Stimulated activated CD4-positive, alpha-beta T cell treated with anti-CD3 and anti-CD28 coated beads, Interleukin-15, amount 100 ng/mL, for 1 hour (primary cell): Measurements from ENCODE around the gene TUBB4A.

ENCODE experiments used
- DNase-seq, 2 donors: peaks; one replicate each; pipeline ENCODE4 v3.0.0-alpha.2; 2020; ENCODE audit warnings: low read depth in 1 of 2, low spot score in 1 of 2

Gene TUBB4A

DNA sequence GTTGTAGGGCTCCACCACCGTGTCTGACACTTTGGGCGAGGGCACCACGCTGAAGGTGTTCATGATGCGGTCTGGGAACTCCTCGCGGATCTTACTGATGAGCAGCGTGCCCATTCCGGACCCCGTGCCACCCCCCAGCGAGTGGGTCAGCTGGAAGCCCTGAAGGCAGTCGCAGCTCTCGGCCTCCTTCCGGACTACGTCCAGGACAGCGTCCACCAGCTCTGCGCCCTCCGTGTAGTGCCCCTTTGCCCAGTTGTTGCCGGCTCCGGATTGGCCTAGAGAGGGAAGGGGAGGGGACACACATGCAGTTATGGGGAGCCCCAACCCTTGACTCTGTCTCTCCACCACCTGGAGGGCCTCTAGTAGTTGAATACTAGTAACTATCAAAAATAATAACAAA is 6.2 kb downstream of the TUBB4A start:
- DNase-seq = no peak

GRCh38 chr19:6494438-6495036 is 7.6 kb downstream of the TUBB4A start:
- no peak for DNase-seq

DNA sequence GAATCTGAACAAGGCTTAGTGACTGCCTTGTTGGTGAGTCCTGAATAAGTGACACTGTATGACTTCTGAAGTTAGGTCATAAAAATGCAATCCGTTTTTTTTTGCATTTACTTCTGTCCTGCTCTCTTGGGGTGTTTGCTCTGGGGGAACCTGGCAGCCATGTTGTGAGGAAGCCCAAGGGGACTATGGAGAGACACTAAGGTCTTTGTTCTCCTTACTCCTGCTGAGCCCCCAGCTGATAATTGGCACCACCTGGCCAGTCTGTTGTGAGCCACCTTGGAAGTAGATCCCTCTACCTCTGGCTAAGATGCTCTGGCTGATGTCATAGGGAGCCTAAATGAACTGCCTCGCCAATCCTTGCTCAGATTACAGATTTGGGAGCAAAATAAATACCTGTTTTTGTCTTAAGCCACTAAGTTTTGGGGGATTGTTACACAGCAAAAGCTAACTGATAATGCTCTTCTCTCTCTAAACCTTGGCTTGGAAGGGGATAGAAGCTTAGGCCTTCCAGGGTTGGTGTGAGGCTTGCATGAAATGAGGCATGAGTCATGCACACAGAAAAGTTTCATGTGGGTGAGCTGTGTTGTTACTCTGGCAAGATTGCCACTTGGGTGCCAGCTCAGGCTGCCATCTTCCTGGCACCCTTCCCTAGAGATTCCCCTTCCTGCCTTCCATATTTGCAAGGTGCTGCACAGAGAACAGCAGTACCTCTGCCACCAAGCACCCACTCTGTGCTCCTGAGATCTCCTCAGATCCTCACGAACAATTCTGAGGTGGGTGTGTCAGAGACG is 10.1 kb downstream of the TUBB4A start:
- DNase-seq = no peak

- DNase-seq = no peak
Observed at GRCh38 chr19:6490134-6490533, 12.0 kb downstream of the TUBB4A start.

DNA sequence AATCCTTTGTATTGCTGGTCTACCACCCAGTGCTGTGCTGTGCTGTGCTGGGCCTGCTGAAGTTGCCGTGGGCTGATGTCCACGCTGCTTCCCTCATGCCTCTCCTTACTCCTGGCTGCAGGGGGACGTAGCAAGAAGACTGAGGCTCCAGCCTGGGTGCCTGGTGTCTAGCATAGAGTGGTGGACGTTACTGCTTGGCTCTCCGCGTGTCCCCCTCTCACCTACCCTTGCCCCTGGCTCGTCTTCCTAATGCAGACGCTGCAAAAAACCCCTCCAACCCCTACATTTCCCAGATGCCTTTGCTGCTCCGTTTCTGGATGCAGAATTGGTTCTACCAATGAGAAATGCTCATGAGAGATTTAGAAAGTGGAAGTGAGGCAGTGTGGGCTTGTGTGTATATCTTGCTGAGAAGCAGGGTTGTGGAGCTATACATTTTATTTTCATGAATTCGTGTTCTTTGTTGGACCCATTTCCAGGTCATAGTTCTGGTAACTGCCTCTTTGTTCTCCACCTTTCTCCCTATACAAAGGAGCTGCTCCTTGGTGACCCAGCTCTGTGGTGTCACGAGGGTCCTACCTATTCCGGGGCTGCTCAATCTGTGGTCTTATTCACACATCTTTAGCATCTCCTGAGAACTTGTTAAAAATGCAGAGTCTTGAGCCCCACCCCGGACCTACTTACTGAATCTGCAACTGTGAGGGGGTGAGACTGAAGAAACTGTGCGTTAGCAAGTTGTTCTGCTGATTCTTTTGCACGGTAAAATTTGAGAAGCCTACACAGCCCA is 12.6 kb downstream of the TUBB4A start:
- DNase-seq = no peak

GRCh38 chr19:6484831-6485230 is 17.3 kb downstream of the TUBB4A start:
- DNase-seq = no peak

- no peak for DNase-seq
Observed at GRCh38 chr19:6484230-6484629, 17.9 kb downstream of the TUBB4A start.

DNA sequence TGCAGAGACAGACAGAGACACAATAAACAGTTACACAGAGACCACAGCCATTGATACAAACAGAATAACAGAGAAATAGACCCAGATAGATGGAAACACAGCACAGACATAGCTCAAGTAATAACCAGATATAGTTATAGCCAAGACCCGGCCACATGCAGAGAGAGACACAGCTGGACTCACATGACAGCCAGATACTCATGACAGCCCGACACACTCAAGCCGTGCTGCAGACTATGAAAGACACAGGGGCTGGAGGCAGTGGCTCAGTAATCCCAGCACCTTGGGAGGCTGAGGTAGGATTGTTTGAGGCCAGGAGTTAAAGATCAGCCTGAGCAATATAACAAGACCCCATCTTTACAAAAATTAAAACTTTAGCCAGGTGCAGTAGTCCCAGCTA is 18.9 kb downstream of the TUBB4A start:
- DNase-seq = no peak

- no peak for DNase-seq
Observed at GRCh38 chr19:6482343-6482686, 19.8 kb downstream of the TUBB4A start.

GRCh38 chr19:6481541-6482342 is 20.4 kb downstream of the TUBB4A start, which contains the start of gene DENND1C:
TSS of gene DENND1C (minus strand) at chr19:6481787. CDS start at chr19:6481695, 92 bp downstream.
- DNase-seq = peak; percentile 43 to 47

DNA sequence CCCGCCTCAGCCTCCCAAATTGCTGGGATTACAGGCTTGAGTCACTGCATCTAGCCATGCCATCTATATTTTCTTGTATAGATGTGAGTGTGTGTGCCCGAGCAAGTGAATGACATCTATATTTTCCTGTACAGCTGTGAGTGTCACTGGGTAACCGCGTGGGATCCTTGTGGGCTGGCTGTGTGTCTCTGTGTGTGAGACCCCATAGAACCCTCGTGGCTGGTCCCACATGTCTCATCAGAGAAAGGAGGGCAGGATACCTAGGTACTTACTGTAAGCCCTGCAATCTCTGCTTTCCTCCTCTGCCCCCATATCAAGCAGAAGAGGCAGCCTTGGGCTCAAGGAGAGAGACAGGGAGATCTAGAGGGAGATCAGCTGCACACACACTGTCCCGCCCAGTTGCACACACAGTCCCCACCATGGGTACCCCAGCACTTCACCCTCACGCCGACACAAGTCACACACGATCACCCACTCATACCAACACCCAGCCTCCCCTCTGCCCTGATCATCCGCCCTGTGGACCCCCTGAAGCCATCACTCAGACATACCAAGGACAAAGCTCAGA is 21.2 kb downstream of the TUBB4A start:
- no peak for DNase-seq

- DNase-seq = no peak
Observed at GRCh38 chr19:6479836-6480398, 22.2 kb downstream of the TUBB4A start.

DNA sequence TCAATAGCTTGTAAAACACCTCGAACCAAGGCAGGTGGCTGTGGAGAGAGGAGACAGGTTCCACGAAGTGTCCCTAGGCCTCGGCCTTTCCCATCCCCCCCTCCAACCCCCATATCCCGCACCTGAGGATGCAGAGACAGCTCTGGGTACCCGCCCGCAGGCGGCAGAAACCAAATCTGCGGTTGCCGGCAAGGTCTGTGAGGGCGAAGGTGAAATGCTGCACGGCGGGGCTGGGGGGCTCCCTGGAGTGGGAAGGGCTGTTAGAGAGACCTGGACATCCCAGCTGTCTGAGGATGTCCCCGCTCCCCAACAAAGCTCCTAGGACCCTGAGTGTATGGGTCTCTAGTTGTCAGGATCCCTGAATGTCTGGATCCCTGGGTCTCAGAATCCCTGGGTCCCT is 23.3 kb downstream of the TUBB4A start:
- no peak for DNase-seq

GRCh38 chr19:6476896-6477431 is 25.1 kb downstream of the TUBB4A start:
- no peak for DNase-seq

DNA sequence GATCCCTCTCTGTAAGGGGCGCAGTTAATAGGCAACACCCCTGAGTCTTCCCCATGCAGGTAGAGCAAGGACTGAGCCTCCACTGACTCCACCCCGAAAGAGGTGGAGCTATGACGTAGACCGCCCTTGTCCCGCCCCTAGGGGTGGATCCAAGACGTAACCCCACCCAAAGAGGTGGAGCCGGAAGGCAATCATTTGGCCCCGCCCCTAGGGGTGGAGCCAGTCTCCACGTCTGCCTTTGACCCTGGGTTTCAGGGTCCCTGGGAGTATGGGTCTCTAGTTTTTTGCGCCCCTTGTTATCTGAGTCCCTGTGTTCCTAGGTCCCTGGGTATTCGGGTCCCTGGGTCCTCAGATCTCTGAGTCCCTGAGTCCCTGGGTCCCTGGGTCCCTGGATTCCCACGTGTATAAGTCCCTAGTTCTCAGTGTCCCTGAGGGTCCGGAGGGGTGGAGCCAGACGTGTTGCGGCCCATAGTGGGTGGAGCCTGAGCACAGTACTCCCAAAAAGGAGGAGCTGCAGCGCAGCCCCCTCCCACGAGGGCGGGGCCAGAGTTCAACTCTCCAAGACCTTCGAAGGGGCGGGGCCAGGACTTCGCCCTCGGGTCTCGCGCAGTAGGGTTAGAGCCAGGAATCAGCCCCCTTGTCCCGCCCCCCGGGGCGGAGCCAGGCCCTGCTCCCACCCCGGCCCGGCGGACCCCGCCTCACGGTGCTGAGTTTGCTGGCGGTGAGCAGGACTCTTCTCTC is 25.8 kb downstream of the TUBB4A start:
- peak; percentile 39 to 45 for DNase-seq

DNA sequence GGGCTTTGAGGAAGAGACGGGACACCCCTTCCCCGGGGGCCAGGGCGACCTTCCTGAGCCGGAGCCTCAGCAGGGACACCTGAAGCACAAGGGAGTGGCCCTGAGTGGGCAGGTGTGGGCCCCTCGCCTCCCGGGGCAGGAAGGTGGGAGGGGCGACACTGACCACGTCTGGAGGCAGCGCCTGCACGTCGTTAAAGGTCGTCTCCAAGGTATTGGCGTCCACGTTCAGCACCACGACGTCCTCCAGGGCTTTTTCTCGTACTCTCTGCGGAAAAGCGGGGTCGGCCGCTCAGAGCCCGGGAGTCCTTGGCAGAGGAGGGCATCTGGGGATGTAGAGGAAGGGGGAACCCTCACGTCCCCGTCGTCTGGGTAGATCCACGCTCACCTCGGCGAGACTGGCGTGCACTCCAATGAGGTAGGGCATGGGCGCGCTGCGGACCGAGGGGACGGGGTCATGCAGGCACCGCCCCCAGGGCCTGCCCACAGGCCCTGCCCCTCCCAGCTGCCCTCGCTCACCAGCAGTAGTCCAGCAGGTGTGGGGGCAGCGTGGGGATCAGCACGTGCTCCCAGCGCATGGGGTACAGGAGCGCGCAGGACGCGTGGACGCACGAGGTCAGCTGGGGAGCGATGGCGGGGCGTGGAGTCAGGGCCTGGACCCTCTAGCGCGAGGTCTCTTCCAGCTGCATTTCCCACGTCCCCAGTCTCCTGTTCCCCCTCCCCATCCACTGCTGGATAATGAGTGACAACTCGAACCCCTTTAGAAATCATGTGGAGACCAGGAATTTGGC is 26.6 kb downstream of the TUBB4A start:
- no peak for DNase-seq

- DNase-seq = no peak
Observed at GRCh38 chr19:6473647-6474046, 28.5 kb downstream of the TUBB4A start.

DNA sequence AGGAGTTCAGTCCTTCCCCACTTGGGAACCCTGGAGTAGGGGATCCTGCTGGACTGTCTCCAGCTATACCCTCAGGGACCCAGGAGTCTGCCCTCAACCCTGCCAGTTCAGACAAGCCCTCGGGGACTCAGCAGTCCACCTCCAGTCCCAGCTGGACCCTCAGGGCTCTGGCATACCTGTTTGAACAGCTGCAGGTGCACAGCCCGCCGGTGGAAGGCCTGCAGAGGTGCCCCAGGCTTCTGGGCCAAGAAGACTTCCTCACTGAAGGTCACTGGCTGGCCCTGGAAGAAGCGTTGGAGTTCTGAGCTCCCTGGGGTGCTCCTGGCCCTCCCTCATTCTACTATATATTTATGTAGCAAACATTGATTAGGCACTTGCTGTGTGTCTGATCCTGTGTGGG is 29.4 kb downstream of the TUBB4A start:
- DNase-seq = no peak

DNA sequence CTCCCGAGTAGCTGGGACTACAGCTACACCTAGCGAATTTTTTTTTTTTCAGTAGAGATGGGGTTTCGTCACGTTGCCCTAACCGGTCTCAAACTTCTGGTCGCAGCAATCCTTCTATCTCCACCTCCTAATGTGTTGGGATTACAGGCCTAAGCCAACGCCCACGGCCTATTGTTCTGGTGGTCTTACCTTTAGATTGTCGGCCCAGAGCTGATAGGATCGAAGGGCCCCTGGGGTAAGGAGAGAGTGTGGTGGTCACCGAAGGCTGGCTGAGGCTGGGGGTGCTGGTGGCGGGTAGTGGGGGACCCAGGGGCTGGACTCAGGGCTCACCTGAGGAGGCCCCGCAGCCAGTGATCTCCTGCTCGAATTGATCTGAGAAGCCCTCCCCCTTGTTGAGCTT is 31.0 kb downstream of the TUBB4A start:
- no peak for DNase-seq
